ENCODE results near the gene CLBA1. TPM values are rescaled to one million over a fixed set of nuclear protein-coding genes. Genes with fewer than 3 reads are reported as not detected.

CLBA1 gene
- total RNA-seq, 1 donor from 2014 or later, result 4.6 TPM

GRCh38 chr14:104968541-104969401 lies 16.8 kb upstream of the CLBA1 start:
- DNase-seq, result peak; percentile 72

- no peak for DNase-seq
Observed at GRCh38 chr14:104969741-104970230, 15.8 kb upstream of the CLBA1 start.

- DNase-seq, result peak; percentile 87
Observed at GRCh38 chr14:104970231-104971068, 15.1 kb upstream of the CLBA1 start.

- DNase-seq, result no peak
Observed at GRCh38 chr14:104971447-104972240, 13.9 kb upstream of the CLBA1 start.

- DNase-seq, result peak; percentile 55
Observed at GRCh38 chr14:104972301-104973134, 13.1 kb upstream of the CLBA1 start.

GRCh38 chr14:104973135-104973384 lies 12.5 kb upstream of the CLBA1 start:
- DNase-seq, result peak; percentile 96

GRCh38 chr14:104973385-104974145 lies 12.0 kb upstream of the CLBA1 start:
- DNase-seq, result no peak

- no peak for DNase-seq
Observed at GRCh38 chr14:104974146-104974541, 11.4 kb upstream of the CLBA1 start.

- no peak for DNase-seq
Observed at GRCh38 chr14:104974665-104975390, 10.8 kb upstream of the CLBA1 start.

GRCh38 chr14:104975481-104976197 lies 9.9 kb upstream of the CLBA1 start:
- DNase-seq, result peak; percentile 34

GRCh38 chr14:104976198-104977007 lies 9.2 kb upstream of the CLBA1 start:
- DNase-seq, result peak; percentile 89

- no peak for DNase-seq
Observed at GRCh38 chr14:104977008-104977680, 8.4 kb upstream of the CLBA1 start.

GRCh38 chr14:104977681-104978653 lies 7.6 kb upstream of the CLBA1 start, which contains the start of gene AHNAK2:
TSS of gene AHNAK2 (minus strand) at chr14:104978374. CDS start at chr14:104978237, 137 bp downstream.
- peak; percentile 74 for DNase-seq

- no peak for DNase-seq
Observed at GRCh38 chr14:104978746-104979691, 6.6 kb upstream of the CLBA1 start.

- DNase-seq, result peak; percentile 71
Observed at GRCh38 chr14:104979758-104980610, 5.6 kb upstream of the CLBA1 start.

Measured in dermis blood vessel endothelial cell (primary cell).